ENCODE results near the gene SLC7A8. TPM values are rescaled to one million over a fixed set of nuclear protein-coding genes. Genes with fewer than 3 reads are reported as not detected.

The SLC7A8 gene
- total RNA-seq, 1 experiment from 2014 or later, result 77.9 TPM

GRCh38 chr14:23089498-23090253, 93.8 kb downstream of the SLC7A8 start:
- DNase-seq, result no peak
- no peaks in the 10 kb centered on the region for H3K9me3 ChIP-seq (ENCODE audit: control insufficient read depth, low read depth, low read length)
- H3K27me3 ChIP-seq (ENCODE audit: insufficient read depth, low read length), result no peaks in the 10 kb centered on the region
- H2BK20ac ChIP-seq (ENCODE audit: low read depth, low read length, poor library complexity, severe bottlenecking), result no peak overlapping the region
- Mint-ChIP-seq H3K27ac (no peak overlapping the region; a peak in 1 of 7 replicates), H3K4me3 (no peak overlapping the region), H3K27me3 (ENCODE audit: low read depth) (no peaks in the 10 kb centered on the region), H3K36me3 (ENCODE audit: insufficient read depth in 1 of 3, low read depth in 3 of 3) (peaks cover 46 to 81% (median 78%) of the 10 kb centered on the region in 3 experiments; a peak in 6 of 7 replicates), H3K4me1 (peaks cover 6 to 7% of the 10 kb centered on the region in 2 experiments; a peak in 1 of 4 replicates), H3K9me3 (no peaks in the 10 kb centered on the region)
- no CpG with 5 or more reads among the region's 12 CpGs for WGBS (ENCODE audit: extremely low coverage, insufficient read length, low lambda C conversion rate)
- H4K91ac ChIP-seq (ENCODE audit: insufficient read length, low read depth, low read length), result no peak overlapping the region
- H3K79me2 ChIP-seq (ENCODE audit: insufficient read depth, low read length), result peaks cover 16% of the 10 kb centered on the region
- H2AFZ ChIP-seq (ENCODE audit: low read length), result no peak overlapping the region
- H2BK5ac ChIP-seq (ENCODE audit: insufficient read length, low read length), result no peak overlapping the region
- no peak overlapping the region for H3K4ac ChIP-seq (ENCODE audit: low read depth, low read length)
- H3K56ac ChIP-seq (ENCODE audit: insufficient read length, low read depth, low read length), result no peak overlapping the region
- H3K9ac ChIP-seq (ENCODE audit: extremely low read depth, insufficient read length, low read length), result no peak overlapping the region
- H3K79me1 ChIP-seq (ENCODE audit: insufficient read depth, low read depth, low read length, poor library complexity, severe bottlenecking), result peaks cover 3% of the 10 kb centered on the region
- H3K4me1 ChIP-seq (ENCODE audit: insufficient read depth, low read length), result peaks cover 2% of the 10 kb centered on the region; the same call in 1 of the 2 replicates
- no peak overlapping the region for H3T11ph ChIP-seq (ENCODE audit: low read length)
- H3K4me2 ChIP-seq (ENCODE audit: insufficient read depth, insufficient read length, low read length), result no peak overlapping the region
- H4K8ac ChIP-seq (replicated peaks; ENCODE audit: insufficient read length, low read depth, low read length), result no peak overlapping the region
- H2BK120ac ChIP-seq (ENCODE audit: low read depth, low read length, poor library complexity, severe bottlenecking), result no peak overlapping the region
- H4K5ac ChIP-seq (ENCODE audit: insufficient read length, low read depth, low read length), result no peak overlapping the region
- no peak overlapping the region for H3K18ac ChIP-seq (ENCODE audit: insufficient read length, low read depth, low read length)
- H3K27ac ChIP-seq (ENCODE audit: insufficient read length, low read depth, low read length), result no peak overlapping the region
- no peak overlapping the region for H2AK5ac ChIP-seq (ENCODE audit: insufficient read length, low read length)
- H4K20me1 ChIP-seq (ENCODE audit: control insufficient read depth, insufficient read depth, insufficient read length), result no peaks in the 10 kb centered on the region
- TF ChIP-seq CTCF (conservative IDR thresholded peaks at IDR 0.05), result no peak
- no peak overlapping the region for H3K23ac ChIP-seq (ENCODE audit: insufficient read length, low read depth, low read length)
- H2BK12ac ChIP-seq (ENCODE audit: insufficient read length, low read depth, low read length), result no peak overlapping the region
- H3K23me2 ChIP-seq (ENCODE audit: insufficient read length, low read depth, low read length, poor library complexity, severe bottlenecking), result peaks cover 6% of the 10 kb centered on the region
- H3K14ac ChIP-seq (ENCODE audit: insufficient read depth, low read length), result no peak overlapping the region
- no peak overlapping the region for H2BK15ac ChIP-seq (ENCODE audit: low read depth, low read length)

Measured in H9 (cell line).